ENCODE data around the gene LRG1.

Gene LRG1

DNA sequence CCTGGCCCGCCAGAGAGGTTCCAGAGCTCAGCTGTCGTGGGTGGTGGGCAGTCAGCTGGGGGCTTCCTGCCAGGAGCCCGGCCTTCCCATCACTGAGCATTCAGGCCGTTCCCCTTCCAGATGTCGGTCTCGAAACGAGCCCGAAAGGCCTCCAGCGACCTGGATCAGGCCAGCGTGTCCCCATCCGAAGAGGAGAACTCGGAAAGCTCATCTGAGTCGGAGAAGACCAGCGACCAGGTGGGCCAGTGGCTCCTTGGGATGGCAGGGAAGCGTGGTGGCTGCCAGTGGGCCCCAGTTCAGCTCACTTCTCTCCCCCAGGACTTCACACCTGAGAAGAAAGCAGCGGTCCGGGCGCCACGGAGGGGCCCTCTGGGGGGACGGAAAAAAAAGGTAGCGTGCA is 48.4 kb downstream of the LRG1 start:
- DNase-seq, result no peak

DNA sequence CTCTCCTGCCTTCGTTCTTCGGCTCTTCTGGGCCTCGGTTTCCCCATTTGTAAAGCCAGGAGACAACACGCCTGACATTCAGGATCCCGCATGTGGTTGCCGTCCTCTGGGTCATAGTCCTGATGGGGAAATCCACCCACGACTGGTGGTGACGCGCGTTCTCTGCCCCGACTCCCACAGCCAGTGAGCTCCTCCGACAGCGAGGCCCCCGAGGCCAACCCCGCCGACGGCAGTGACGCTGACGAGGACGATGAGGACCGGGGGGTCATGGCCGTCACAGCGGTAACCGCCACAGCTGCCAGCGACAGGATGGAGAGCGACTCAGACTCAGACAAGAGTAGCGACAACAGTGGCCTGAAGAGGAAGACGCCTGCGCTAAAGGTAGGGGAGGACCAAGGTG is 51.3 kb downstream of the LRG1 start:
- no peak for DNase-seq

- no peak for DNase-seq
Measured at GRCh38 chr19:4487572-4487971, 52.3 kb downstream of the LRG1 start.
